SH-SY5Y (cell line): Measurements from ENCODE around the gene ROBO1.

Source experiments
- GATA2 ChIP-seq: IDR thresholded peaks from 2 replicates; pipeline ENCODE4 v1.6.1; 2011; ENCODE audit warnings: mild to moderate bottlenecking, low read depth, low read length
- GATA3 ChIP-seq: IDR thresholded peaks from 2 replicates; pipeline ENCODE4 v1.6.1; 2011; ENCODE audit warnings: low read depth, mild to moderate bottlenecking, low read length, moderate library complexity

- TF ChIP-seq GATA2 (peak; percentile 48), GATA3 (peak; percentile 42; the same call in 1 of the 2 replicates)
Measured at GRCh38 chr3:78613421-78613879, 1154.3 kb downstream of the ROBO1 start.
